Keratinocyte (primary cell): Measurements from ENCODE around the gene SLC43A3. TPM values are rescaled to one million over a fixed set of nuclear protein-coding genes. Genes with fewer than 3 reads are reported as not detected.

ENCODE experiments used
- DNase-seq: peaks from one replicate; pipeline ENCODE4 v3.0.0-alpha.2; 2011; ENCODE audit warnings: low read depth, missing footprints, low spot score
- FAIRE-seq: peaks from 2 replicates; lab custom pipeline; 2011; peaks lifted over from hg19 to GRCh38; lab: Jason Lieb, UNC
- H2AFZ ChIP-seq: 2 replicates; pipeline ENCODE4 v1.6.0; 2012; ENCODE audit warnings: low read length, control low read depth, inconsistent platforms; ENCODE audit not compliant: control insufficient read depth
- H3K27ac ChIP-seq: 2 replicates; pipeline ENCODE4 v1.5.1; 2011; ENCODE audit warnings: low read length; ENCODE audit not compliant: control insufficient read depth, insufficient read depth
- H3K27me3 ChIP-seq: 3 replicates; pipeline ENCODE4 v1.6.0; 2011; ENCODE audit warnings: low read length; ENCODE audit not compliant: control insufficient read depth, insufficient read depth; ENCODE audit errors: extremely low read depth
- H3K36me3 ChIP-seq, 2 experiments: 2 replicates in 1 of 2; 3 replicates in 1 of 2; pipeline ENCODE4 v1.5.1; 2011; ENCODE audit warnings: low read length in 2 of 2, mild to moderate bottlenecking in 1 of 2; ENCODE audit not compliant: control insufficient read depth in 2 of 2, insufficient read depth in 2 of 2; ENCODE audit errors: extremely low read depth in 1 of 2
- H3K4me1 ChIP-seq: 3 replicates; pipeline ENCODE4 v1.5.1; 2011; ENCODE audit warnings: low read length; ENCODE audit not compliant: control insufficient read depth, insufficient read depth; ENCODE audit errors: extremely low read depth
- H3K4me2 ChIP-seq: 3 replicates; pipeline ENCODE4 v1.6.0; 2011; ENCODE audit warnings: low read depth, low read length; ENCODE audit not compliant: control insufficient read depth, insufficient read depth; ENCODE audit errors: extremely low read depth
- H3K4me3 ChIP-seq, 3 experiments: fragments of 200-600 bp in 1 of 3; sonication (generic) in 1 of 3; 2 replicates in 2 of 3; 3 replicates in 1 of 3; pipeline ENCODE4 v1.5.1; 2011 to 2016; ENCODE audit warnings: low read length in 3 of 3, mild to moderate bottlenecking in 3 of 3, control low read depth in 2 of 3, inconsistent platforms in 1 of 3, low read depth in 1 of 3, mixed read lengths in 1 of 3, mixed run types in 1 of 3, moderate library complexity in 1 of 3; ENCODE audit not compliant: control insufficient read depth in 2 of 3, insufficient read depth in 2 of 3; ENCODE audit errors: extremely low read depth in 1 of 3
- H3K79me2 ChIP-seq: 2 replicates; pipeline ENCODE4 v1.6.0; 2012; ENCODE audit warnings: low read length; ENCODE audit not compliant: control insufficient read depth, insufficient read depth
- H3K9ac ChIP-seq: 3 replicates; pipeline ENCODE4 v1.6.0; 2011; ENCODE audit warnings: low read length; ENCODE audit not compliant: control insufficient read depth, insufficient read depth; ENCODE audit errors: extremely low read depth
- H3K9me1 ChIP-seq: 3 replicates; pipeline ENCODE4 v1.6.0; 2011; ENCODE audit warnings: low read length; ENCODE audit not compliant: control insufficient read depth, insufficient read depth; ENCODE audit errors: extremely low read depth
- H3K9me3 ChIP-seq: 2 replicates; pipeline ENCODE4 v1.5.1; 2012; ENCODE audit warnings: low read depth, low read length; ENCODE audit not compliant: control insufficient read depth
- H4K20me1 ChIP-seq: 3 replicates; pipeline ENCODE4 v1.6.0; 2011; ENCODE audit warnings: low read length; ENCODE audit not compliant: control insufficient read depth, insufficient read depth; ENCODE audit errors: extremely low read depth
- CTCF ChIP-seq, 3 experiments: IDR thresholded peaks in 1 of 3; conservative IDR thresholded peaks in 1 of 3; optimal IDR thresholded peaks in 1 of 3; 2 replicates in 2 of 3; 3 replicates in 1 of 3; pipeline versions ENCODE3 to v1.5.1; 2011; ENCODE audit warnings: low read length in 3 of 3, mild to moderate bottlenecking in 3 of 3, moderate library complexity in 2 of 3, control low read depth in 1 of 3, inconsistent platforms in 1 of 3; ENCODE audit not compliant: insufficient read depth in 2 of 3; ENCODE audit errors: extremely low read depth in 1 of 3
- EZH2 ChIP-seq: IDR thresholded peaks from one replicate; pipeline ENCODE4 v1.6.1; 2012; ENCODE audit warnings: inconsistent platforms, mild to moderate bottlenecking, low read length, moderate library complexity
- dilution Hi-C: fragments of 300-500 bp; cut with MboI; formaldehyde crosslinking; loops from one replicate; pipeline ENCODE4 v1.7.0; 2020; ENCODE audit warnings: low sequenced_read_pairs; ENCODE audit not compliant: extremely low pct_ligation_motif_present
- polyA plus RNA-seq, 5 experiments: library from polyadenylated mRNA; depleted of rRNA in 3 of 5; stranded (reverse) in 3 of 5; stranded (forward) in 1 of 5; unstranded in 1 of 5; fragments of >200 nt; gene quantifications; 1 replicate in 1 of 5; 2 replicates in 3 of 5; 3 replicates in 1 of 5; pipeline versions ENCODE4 v1.2.1 to v1.2.3, GENCODE V29; 2011 to 2012; ENCODE audit warnings: missing spikeins in 2 of 5, low read depth in 1 of 5, low replicate concordance in 1 of 5

Gene SLC43A3
- polyA plus RNA-seq, 1 donor (not counting 4 experiments of a cell fraction or from before 2014, with no cell fraction given), result 48.1 TPM

GRCh38 chr11:57402188-57403002 lies 24.5 kb downstream of the SLC43A3 start:
- Histone ChIP-seq H3K36me3 (peaks cover 0 to 2% of the 10 kb centered on the region in 2 experiments), H4K20me1 (no peaks in the 10 kb centered on the region), H3K4me1 (peaks cover 42% of the 10 kb centered on the region), H3K79me2 (no peaks in the 10 kb centered on the region), H3K9me1 (no peaks in the 10 kb centered on the region), H3K9ac (no peak overlapping the region), H3K4me2 (peak overlapping the region; percentile 29), H3K27ac (peak overlapping the region; percentile 6), H3K9me3 (no peaks in the 10 kb centered on the region), H2AFZ (no peak overlapping the region), H3K27me3 (no peaks in the 10 kb centered on the region), H3K4me3 (no peak overlapping the region)
- TF ChIP-seq EZH2, result no peak
- TF ChIP-seq CTCF (optimal IDR thresholded peaks at IDR 0.05 in 1 of 3, IDR thresholded peaks at IDR 0.05 in 1 of 3, conservative IDR thresholded peaks at IDR 0.05 in 1 of 3; ENCODE audit: extremely low read depth in 1 of 3, insufficient read depth in 2 of 3, low read length in 3 of 3), result no peak
- peak; percentile 88 for FAIRE-seq
- dilution Hi-C loops, result no loop called here
- peak; percentile 64 for DNase-seq

- dilution Hi-C loops, result no loop called here
- Histone ChIP-seq H3K79me2 (no peaks in the 10 kb centered on the region), H3K4me3 (no peak overlapping the region), H3K9me1 (no peaks in the 10 kb centered on the region), H3K9ac (no peak overlapping the region), H3K4me2 (no peak overlapping the region), H3K9me3 (no peaks in the 10 kb centered on the region), H3K36me3 (no peaks in the 10 kb centered on the region), H3K27ac (no peak overlapping the region), H3K4me1 (peaks cover 27% of the 10 kb centered on the region), H2AFZ (no peak overlapping the region), H4K20me1 (no peaks in the 10 kb centered on the region), H3K27me3 (no peaks in the 10 kb centered on the region)
- FAIRE-seq, result no peak
- TF ChIP-seq CTCF (optimal IDR thresholded peaks at IDR 0.05 in 1 of 3, IDR thresholded peaks at IDR 0.05 in 1 of 3, conservative IDR thresholded peaks at IDR 0.05 in 1 of 3; ENCODE audit: extremely low read depth in 1 of 3, insufficient read depth in 2 of 3, low read length in 3 of 3), result no peak
- no peak for TF ChIP-seq EZH2
- DNase-seq, result no peak
Observed at GRCh38 chr11:57399972-57400578, 26.8 kb downstream of the SLC43A3 start.
